HepG2 (cell line): ENCODE data around the gene AP3D1. TPM values are rescaled to one million over a fixed set of nuclear protein-coding genes. Genes with fewer than 3 reads are reported as not detected.
A peak's percentile ranks its signal among the peaks of the same experiment; 100 is the strongest.

Experiments
- AKNA ChIP-seq: sonication (generic); formaldehyde crosslinking; IDR thresholded peaks from 2 replicates; pipeline ENCODE4 v1.4.0; 2020; ENCODE audit warnings: missing genetic modification reagents, borderline replicate concordance
- ATM ChIP-seq: fragments of 450-650 bp; IDR thresholded peaks from 2 replicates; pipeline ENCODE4 v1.7.1; 2017; ENCODE audit warnings: mild to moderate bottlenecking, borderline replicate concordance
- CERS6 ChIP-seq: sonication (generic); formaldehyde crosslinking; IDR thresholded peaks from 2 replicates; pipeline ENCODE4 v1.5.0; 2020; ENCODE audit warnings: missing genetic modification reagents
- CREB3 ChIP-seq: sonication (generic); formaldehyde crosslinking; IDR thresholded peaks from 2 replicates; pipeline ENCODE4 v1.5.0; 2020; ENCODE audit warnings: missing genetic modification reagents
- GPBP1L1 ChIP-seq: sonication (generic); formaldehyde crosslinking; IDR thresholded peaks from 2 replicates; pipeline ENCODE4 v1.5.0; 2020; ENCODE audit warnings: mild to moderate bottlenecking, missing genetic modification reagents
- GZF1 ChIP-seq: sonication (generic); formaldehyde crosslinking; IDR thresholded peaks from 2 replicates; pipeline ENCODE4 v1.5.1; 2020; ENCODE audit warnings: mild to moderate bottlenecking, missing genetic modification reagents
- NR2C2 ChIP-seq: sonication (generic); formaldehyde crosslinking; IDR thresholded peaks from 2 replicates; pipeline ENCODE4 v1.4.0; 2020; ENCODE audit warnings: missing genetic modification reagents, mild to moderate bottlenecking, moderate library complexity, borderline replicate concordance
- REPIN1 ChIP-seq: sonication (generic); formaldehyde crosslinking; IDR thresholded peaks from 2 replicates; pipeline ENCODE4 v1.8.0; 2022; ENCODE audit warnings: missing genetic modification reagents, low read depth, mild to moderate bottlenecking, borderline replicate concordance
- SMAD9 ChIP-seq: sonication (generic); formaldehyde crosslinking; IDR thresholded peaks from 2 replicates; pipeline ENCODE4 v1.5.1; 2020; ENCODE audit warnings: mild to moderate bottlenecking, missing genetic modification reagents
- SMC3 ChIP-seq: IDR thresholded peaks from 2 replicates; pipeline ENCODE4 v1.6.1; 2011; ENCODE audit warnings: low read length, improper control_type of control experiment
- TGIF2 ChIP-seq: IDR thresholded peaks from 2 replicates; pipeline ENCODE4 v1.6.1; 2016; ENCODE audit warnings: control low read depth, missing compliant biosample characterization
- TMF1 ChIP-seq: sonication (generic); formaldehyde crosslinking; IDR thresholded peaks from 2 replicates; pipeline ENCODE4 v1.8.1; 2022; ENCODE audit warnings: low read depth, missing genetic modification reagents
- ZNF18 ChIP-seq: sonication (generic); formaldehyde crosslinking; IDR thresholded peaks from 2 replicates; pipeline ENCODE4 v1.8.0; 2022; ENCODE audit warnings: mild to moderate bottlenecking, missing genetic modification reagents; ENCODE audit not compliant: insufficient replicate concordance
- polyA plus RNA-seq, 8 experiments: library from polyadenylated mRNA; depleted of rRNA in 3 of 8; stranded (reverse) in 7 of 8; unstranded in 1 of 8; fragments of >200 nt; fragmentation: Illumina TruSeq in 4 of 8; extraction: Trizol in 4 of 8; gene quantifications; 2 replicates each; pipeline versions ENCODE4 v1.2.1 to v1.2.3, GENCODE V29; 2011 to 2016; ENCODE audit warnings: low read depth in 4 of 8, missing spikeins in 1 of 8, mixed read lengths in 1 of 8; ENCODE audit not compliant: insufficient read depth in 1 of 8
- total RNA-seq, 5 experiments: library from RNA; depleted of rRNA; stranded (reverse); fragments of >200 nt; fragmentation: Illumina TruSeq; extraction: Trizol; gene quantifications; 2 replicates each; pipeline ENCODE4 v1.2.3, GENCODE V29; 2016; ENCODE audit warnings: low read depth in 1 of 5

Gene AP3D1
- total and polyA plus RNA-seq, 2 of the 13 experiments (the other 11 are each of a cell fraction or from before 2014, with no cell fraction given): 68.0 to 82.6 TPM

GRCh38 chr19:2168619-2169424 is 17.5 kb upstream of the AP3D1 start (continued):
- no peak for TF ChIP-seq ZNF18 (CRISPR knock-in tag)
- no peak for TF ChIP-seq ATM
- no peak for TF ChIP-seq TMF1 (CRISPR knock-in tag)
- no peak for TF ChIP-seq SMC3
- TF ChIP-seq CREB3 (CRISPR knock-in tag): no peak
- no peak for TF ChIP-seq GZF1 (CRISPR knock-in tag)
- TF ChIP-seq AKNA (CRISPR knock-in tag): no peak
- TF ChIP-seq CERS6: no peak
- no peak for TF ChIP-seq GPBP1L1 (CRISPR knock-in tag)
- peak; percentile 80 for TF ChIP-seq NR2C2 (CRISPR knock-in tag)
- TF ChIP-seq TGIF2: 0 out of 2 replicates have a peak, but pooled peaks have one; percentile 41
- peak; percentile 91 for TF ChIP-seq REPIN1 (CRISPR knock-in tag)
- no peak for TF ChIP-seq SMAD9 (CRISPR knock-in tag)
- TF ChIP-seq, all 625 proteins: peak for 295
